ENCODE results near the gene NUDT17.

GRCh38 chr1:145827966-145828365 lies 17.5 kb upstream of the NUDT17 start:
- TF ChIP-seq CTCF (conservative IDR thresholded peaks at IDR 0.05 in 1 of 2, IDR thresholded peaks at IDR 0.05 in 1 of 2; ENCODE audit: extremely low read depth in 1 of 2, insufficient read depth in 1 of 2, low read depth in 1 of 2, low read length in 2 of 2) (no peak), EZH2 (IDR thresholded peaks at IDR 0.05; ENCODE audit: borderline replicate concordance, low read length) (no peak)

All from mammary epithelial cell (primary cell).